Activated CD8-positive, alpha-beta memory T cell treated with anti-CD3 and anti-CD28 coated beads, Interleukin-2, amount 50 U/mL, for 24 hours (primary cell): ENCODE data around the gene GADD45GIP1.
A peak's percentile ranks its signal among the peaks of the same experiment; 100 is the strongest.
"Not testable (repeated sequence)": the region's sequence is repeated elsewhere in the genome, so short reads cannot be mapped to it uniquely, and the experiment has no call there.

ENCODE experiments used
- DNase-seq: peaks from one replicate; pipeline ENCODE4 v3.0.0-alpha.2; 2020; ENCODE audit errors: extremely low read depth

Gene GADD45GIP1

GRCh38 chr19:12957389-12957952 is 448 bp upstream of the GADD45GIP1 start:
- DNase-seq, result not testable (repeated sequence)

- no peak for DNase-seq
Observed at GRCh38 chr19:12955996-12956395, 1.0 kb downstream of the GADD45GIP1 start.

GRCh38 chr19:12955575-12955974 is 1.4 kb downstream of the GADD45GIP1 start:
- not testable (repeated sequence) for DNase-seq

GRCh38 chr19:12954612-12954962 is 2.4 kb downstream of the GADD45GIP1 start:
- no peak for DNase-seq

GRCh38 chr19:12953799-12954611 is 3.0 kb downstream of the GADD45GIP1 start:
- DNase-seq, result no peak

GRCh38 chr19:12953138-12953798 is 3.8 kb downstream of the GADD45GIP1 start:
- DNase-seq, result no peak

- no peak for DNase-seq
Observed at GRCh38 chr19:12952488-12953137, 4.4 kb downstream of the GADD45GIP1 start.

- not testable (repeated sequence) for DNase-seq
Observed at GRCh38 chr19:12952050-12952449, 5.0 kb downstream of the GADD45GIP1 start.

GRCh38 chr19:12949363-12950283 is 7.4 kb downstream of the GADD45GIP1 start:
- DNase-seq, result no peak

GRCh38 chr19:12948612-12949362 is 8.2 kb downstream of the GADD45GIP1 start:
- DNase-seq, result no peak

GRCh38 chr19:12947702-12948611 is 9.1 kb downstream of the GADD45GIP1 start:
- DNase-seq, result no peak

GRCh38 chr19:12946731-12947496 is 10.1 kb downstream of the GADD45GIP1 start:
- DNase-seq, result no peak

- no peak for DNase-seq
Observed at GRCh38 chr19:12946092-12946721, 10.8 kb downstream of the GADD45GIP1 start.

GRCh38 chr19:12945479-12946091 is 11.4 kb downstream of the GADD45GIP1 start, which contains the start of gene RAD23A:
TSS of gene RAD23A (plus strand) at chr19:12945862. CDS start at chr19:12945949, 87 bp downstream.
- peak; percentile 95 for DNase-seq

- DNase-seq, result no peak
Observed at GRCh38 chr19:12944104-12944674, 12.8 kb downstream of the GADD45GIP1 start.

- no peak for DNase-seq
Observed at GRCh38 chr19:12943437-12944044, 13.5 kb downstream of the GADD45GIP1 start.

GRCh38 chr19:12940897-12941296 is 16.1 kb downstream of the GADD45GIP1 start:
- no peak for DNase-seq
